Epithelial cell of esophagus (primary cell): Measurements from ENCODE around the gene ZNRF3.
A peak's percentile ranks its signal among the peaks of the same experiment; 100 is the strongest.

Experiments used
- DNase-seq: peaks from one replicate; pipeline ENCODE4 v3.0.0; 2010; ENCODE audit warnings: low read depth
- H3K4me3 ChIP-seq: 2 replicates; pipeline ENCODE4 v1.5.1; 2011; ENCODE audit warnings: mild to moderate bottlenecking, low read length, control low read depth
- TF ChIP-seq, protein P1 (sequence below): IDR thresholded peaks from 2 replicates; pipeline ENCODE4 v1.5.1; 2011; ENCODE audit warnings: low read depth, mild to moderate bottlenecking, low read length, control low read depth, inconsistent platforms; ENCODE audit not compliant: insufficient read depth; ENCODE audit errors: missing control alignments

The ZNRF3 gene

DNA sequence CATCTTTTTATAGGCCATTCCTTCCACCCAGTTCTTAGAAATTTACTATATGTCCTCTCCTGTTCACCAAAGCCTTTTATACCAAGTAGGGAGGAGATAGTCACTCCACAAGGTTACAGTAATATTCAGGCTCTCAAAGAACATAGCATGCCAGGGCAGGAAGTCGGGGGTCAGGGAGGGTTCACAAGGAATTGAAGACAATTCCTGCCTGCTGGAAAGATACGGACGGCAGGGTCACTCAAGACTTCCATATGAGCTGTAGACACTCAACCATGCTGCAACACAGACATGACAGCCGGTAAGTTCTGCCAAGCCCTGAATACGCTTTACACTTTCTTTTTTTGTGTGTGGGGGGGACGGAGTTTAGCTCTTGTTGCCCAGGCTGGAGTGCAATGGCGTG is 177.6 kb downstream of the ZNRF3 start:
- TF ChIP-seq, protein P1, sequence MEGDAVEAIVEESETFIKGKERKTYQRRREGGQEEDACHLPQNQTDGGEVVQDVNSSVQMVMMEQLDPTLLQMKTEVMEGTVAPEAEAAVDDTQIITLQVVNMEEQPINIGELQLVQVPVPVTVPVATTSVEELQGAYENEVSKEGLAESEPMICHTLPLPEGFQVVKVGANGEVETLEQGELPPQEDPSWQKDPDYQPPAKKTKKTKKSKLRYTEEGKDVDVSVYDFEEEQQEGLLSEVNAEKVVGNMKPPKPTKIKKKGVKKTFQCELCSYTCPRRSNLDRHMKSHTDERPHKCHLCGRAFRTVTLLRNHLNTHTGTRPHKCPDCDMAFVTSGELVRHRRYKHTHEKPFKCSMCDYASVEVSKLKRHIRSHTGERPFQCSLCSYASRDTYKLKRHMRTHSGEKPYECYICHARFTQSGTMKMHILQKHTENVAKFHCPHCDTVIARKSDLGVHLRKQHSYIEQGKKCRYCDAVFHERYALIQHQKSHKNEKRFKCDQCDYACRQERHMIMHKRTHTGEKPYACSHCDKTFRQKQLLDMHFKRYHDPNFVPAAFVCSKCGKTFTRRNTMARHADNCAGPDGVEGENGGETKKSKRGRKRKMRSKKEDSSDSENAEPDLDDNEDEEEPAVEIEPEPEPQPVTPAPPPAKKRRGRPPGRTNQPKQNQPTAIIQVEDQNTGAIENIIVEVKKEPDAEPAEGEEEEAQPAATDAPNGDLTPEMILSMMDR = no peak
- no peak overlapping the region for H3K4me3 ChIP-seq
- DNase-seq = no peak

DNA sequence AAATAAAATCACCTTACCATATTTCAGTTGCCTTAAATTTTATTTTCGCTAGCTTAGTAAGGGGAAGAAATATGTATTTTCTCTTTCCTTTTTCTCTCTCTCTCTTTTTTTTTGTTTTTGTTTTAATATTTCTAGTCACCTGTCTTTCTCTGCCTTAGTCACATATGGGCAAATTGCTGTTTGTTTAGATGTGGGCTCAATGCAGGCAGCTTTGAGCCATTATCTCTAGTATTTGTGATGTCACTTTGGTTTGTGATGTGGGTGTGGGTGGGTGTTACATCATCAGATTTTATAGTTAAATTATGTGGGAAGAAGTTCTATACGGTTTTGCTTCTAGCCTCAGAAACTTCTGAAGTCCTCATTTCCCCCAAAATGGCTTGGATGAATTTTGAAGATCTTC is 178.4 kb downstream of the ZNRF3 start, which contains the start of gene C22orf31:
Gene C22orf31, minus strand, starts transcription at position 59 of the 400 bp plus-strand sequence. Its CDS starts 39 bp downstream, at position 20.
- TF ChIP-seq, protein P1 = no peak
- DNase-seq = no peak

DNA sequence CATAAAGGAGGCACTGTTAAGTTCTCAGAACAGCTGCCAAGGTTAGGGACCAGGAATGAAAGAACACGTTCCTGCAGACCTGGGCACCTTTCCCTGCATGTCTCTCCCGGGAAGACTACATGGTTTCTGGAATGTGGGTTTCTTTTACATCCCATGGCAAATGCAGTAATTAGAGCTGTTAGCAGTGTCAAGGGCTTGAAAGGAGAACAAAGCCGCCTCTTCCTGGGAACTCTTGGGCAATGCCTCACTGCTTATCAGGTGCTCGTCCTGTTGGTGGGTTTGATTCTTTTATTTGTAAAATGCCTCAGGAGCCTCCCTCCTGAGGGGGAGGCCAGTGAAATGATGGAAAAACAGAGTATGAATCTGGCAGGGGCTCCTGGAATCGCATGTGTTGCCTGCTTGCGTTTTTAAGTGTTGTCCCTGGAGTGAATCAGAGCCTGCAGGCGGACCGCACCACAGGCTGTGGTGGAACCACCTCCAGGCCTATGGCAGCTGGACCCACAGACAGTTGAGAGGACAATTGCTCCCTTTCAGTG is 179.0 kb downstream of the ZNRF3 start:
- DNase-seq = peak; percentile 10
- TF ChIP-seq, protein P1 = no peak
- no peak overlapping the region for H3K4me3 ChIP-seq

More for the DNA sequence above, 178.4 kb downstream of the ZNRF3 start, which contains the start of gene C22orf31:
- H3K4me3 ChIP-seq = no peak within 1 kb of the TSS

DNA sequence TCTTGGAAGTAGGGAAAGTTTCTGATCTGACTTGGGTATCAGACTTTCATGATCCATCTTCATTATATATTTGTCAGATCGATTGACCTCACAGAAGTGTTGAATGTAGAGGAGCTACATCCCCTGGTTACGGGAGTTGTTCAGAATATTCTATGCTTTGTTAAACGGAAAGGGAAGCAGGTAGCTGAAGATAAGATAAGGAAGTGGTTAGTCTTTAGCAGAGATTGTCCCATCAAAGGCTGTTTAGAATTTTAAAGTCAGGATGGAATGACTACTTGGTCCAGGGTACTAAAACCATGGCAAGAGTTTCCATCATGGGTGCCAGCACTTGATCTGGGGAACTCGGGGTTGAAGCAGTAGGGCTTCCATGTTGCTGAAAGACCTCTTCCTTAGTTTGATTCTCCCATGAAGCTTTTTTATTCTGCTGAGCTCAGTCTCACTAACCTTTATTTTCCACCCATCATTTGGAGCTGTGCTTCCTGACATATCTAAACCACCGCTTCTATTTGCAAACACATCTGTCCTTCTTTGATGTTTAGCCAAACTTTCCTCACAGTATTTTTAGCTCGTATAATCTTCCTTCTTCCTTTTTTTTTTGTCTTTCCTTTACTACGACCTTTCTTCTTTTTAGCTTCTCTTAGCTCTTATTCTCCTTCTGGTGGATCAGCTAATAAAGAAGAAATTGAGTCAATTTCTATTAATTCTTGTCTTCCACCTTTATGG is 182.3 kb downstream of the ZNRF3 start:
- DNase-seq = no peak
- TF ChIP-seq, protein P1 = no peak
- H3K4me3 ChIP-seq = no peak overlapping the region

DNA sequence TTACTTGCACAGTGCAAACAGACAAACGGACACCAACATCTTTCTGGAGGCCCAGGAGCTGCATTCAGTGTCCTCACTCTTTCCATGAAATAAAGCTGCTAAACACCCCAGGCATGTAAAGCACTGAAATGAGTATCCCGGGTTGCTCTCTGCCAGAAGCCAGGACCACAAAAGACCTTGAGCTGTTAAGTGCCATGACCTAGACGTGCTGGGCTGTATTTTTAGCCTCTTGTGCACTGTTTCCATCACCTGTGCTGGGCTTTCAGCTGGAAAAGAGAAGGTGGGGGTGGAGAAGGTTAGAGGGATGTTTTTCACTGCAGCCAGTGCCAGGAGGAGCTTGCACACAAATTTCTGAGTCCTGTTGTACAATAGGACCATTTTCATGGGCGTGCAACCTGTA is 186.1 kb downstream of the ZNRF3 start:
- TF ChIP-seq, protein P1 = no peak
- no peak for DNase-seq
- no peak overlapping the region for H3K4me3 ChIP-seq

DNA sequence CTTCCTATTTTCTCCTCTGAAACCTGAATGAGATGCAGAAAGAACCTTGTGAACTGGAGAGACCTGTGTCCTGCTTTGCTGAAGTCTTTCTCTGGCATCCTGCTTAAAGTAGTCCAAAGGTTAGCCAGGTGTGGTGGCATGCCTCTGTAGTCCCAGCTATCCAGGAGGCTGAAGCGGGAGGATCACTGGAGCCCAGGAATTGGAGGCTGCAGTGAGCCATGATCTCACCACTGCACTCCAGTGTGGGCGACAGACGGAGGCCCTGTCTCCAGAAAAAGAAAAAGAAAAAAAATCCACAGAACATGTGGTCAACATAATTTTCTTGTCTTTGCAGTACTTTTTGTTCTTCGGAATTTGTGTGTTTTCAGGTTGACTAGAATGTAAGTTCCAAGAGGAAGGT is 187.1 kb downstream of the ZNRF3 start:
- DNase-seq = no peak
- H3K4me3 ChIP-seq = no peak overlapping the region
- TF ChIP-seq, protein P1 = no peak
